Astrocyte of the cerebellum (primary cell): ENCODE data around the gene CAMK2B.
"Not testable (repeated sequence)": the region's sequence is repeated elsewhere in the genome, so short reads cannot be mapped to it uniquely, and the experiment has no call there.

Experiments
- DNase-seq: peaks from one replicate; pipeline ENCODE4 v3.0.0-alpha.2; 2011; ENCODE audit warnings: low read depth
- H3K4me3 ChIP-seq: 2 replicates; pipeline ENCODE4 v1.5.1; 2011; ENCODE audit warnings: mild to moderate bottlenecking, low read depth, low read length, moderate library complexity
- CTCF ChIP-seq: IDR thresholded peaks from 2 replicates; pipeline ENCODE4 v1.5.1; 2012; ENCODE audit warnings: low read length, low read depth, moderate library complexity, mild to moderate bottlenecking; ENCODE audit errors: missing control alignments
- in situ Hi-C: cut with HindIII; loops from 2 replicates; pipeline ENCODE4 v1.10.0; 2017; ENCODE audit warnings: low sequenced_read_pairs

CAMK2B gene

GRCh38 chr7:44211126-44211675 lies 114.2 kb downstream of the CAMK2B start:
- no peak overlapping the region for H3K4me3 ChIP-seq
- no peak for DNase-seq
- in situ Hi-C loops = loop anchor here (5.0 kb wide), 3 partner anchors 54 to 134 kb away; no protein-coding TSS in a partner anchor
- no peak for TF ChIP-seq CTCF

- H3K4me3 ChIP-seq = no peak overlapping the region
- in situ Hi-C loops = loop anchor here (5.0 kb wide), 3 partner anchors 53 to 133 kb away; no protein-coding TSS in a partner anchor
- no peak for DNase-seq
- TF ChIP-seq CTCF = no peak
Observed at GRCh38 chr7:44210107-44210506, 115.3 kb downstream of the CAMK2B start.

GRCh38 chr7:44208085-44208484 lies 117.3 kb downstream of the CAMK2B start:
- no peak for TF ChIP-seq CTCF
- no peak for DNase-seq
- in situ Hi-C loops = no loop called here

GRCh38 chr7:44206008-44206407 lies 119.4 kb downstream of the CAMK2B start:
- H3K4me3 ChIP-seq = no peak overlapping the region
- in situ Hi-C loops = no loop called here
- DNase-seq = no peak
- TF ChIP-seq CTCF = no peak

More at GRCh38 chr7:44208085-44208484, 117.3 kb downstream of the CAMK2B start:
- no peak overlapping the region for H3K4me3 ChIP-seq

- H3K4me3 ChIP-seq = peak overlapping the region; percentile 87
- no peak for TF ChIP-seq CTCF
- in situ Hi-C loops = no loop called here
- no peak for DNase-seq
Observed at GRCh38 chr7:44201813-44202212, 123.6 kb downstream of the CAMK2B start.

GRCh38 chr7:44200699-44201461 lies 124.5 kb downstream of the CAMK2B start, which contains the start of gene YKT6:
YKT6 (plus strand) TSS chr7:44200978; CDS start chr7:44201136, 158 bp downstream.
- peak; percentile 77 for DNase-seq
- in situ Hi-C loops = no loop called here
- H3K4me3 ChIP-seq = peak within 1 kb of the TSS; percentile 87
- peak; percentile 67 for TF ChIP-seq CTCF

- in situ Hi-C loops, DNase-seq, H3K4me3 ChIP-seq: not testable (repeated sequence)
Observed at GRCh38 chr7:44200163-44200562, 125.2 kb downstream of the CAMK2B start.
